ENCODE results near the gene CHMP5. TPM values are rescaled to one million over a fixed set of nuclear protein-coding genes. Genes with fewer than 3 reads are reported as not detected.
A peak's percentile ranks its signal among the peaks of the same experiment; 100 is the strongest.

Gene CHMP5
- polyA plus RNA-seq, 2 of the 4 experiments (the other 2 are of a cell fraction), result 108 to 187 TPM

- TF ChIP-seq CTCF (IDR thresholded peaks at IDR 0.05) (peak; percentile 97), RNF2 (IDR thresholded peaks at IDR 0.05; ENCODE audit: borderline replicate concordance, low read depth) (no peak), FOSL2 (IDR thresholded peaks at IDR 0.05) (peak; percentile 94), FOSL2 (CRISPR knock-in tag; IDR thresholded peaks at IDR 0.05) (peak; percentile 97), CHD2 (IDR thresholded peaks at IDR 0.05; ENCODE audit: low read length, partially characterized antibody) (no peak), KDM1A (IDR thresholded peaks at IDR 0.05; ENCODE audit: low read depth) (no peak), ZSCAN20 (CRISPR knock-in tag; IDR thresholded peaks at IDR 0.05) (no peak), PHF8 (IDR thresholded peaks at IDR 0.05; ENCODE audit: borderline replicate concordance, low read depth) (no peak), NR3C1 (IDR thresholded peaks at IDR 0.05) (no peak), ZNF302 (CRISPR knock-in tag; IDR thresholded peaks at IDR 0.05) (no peak), NPAS2 (CRISPR knock-in tag; IDR thresholded peaks at IDR 0.05; ENCODE audit: borderline replicate concordance) (no peak), CBX8 (IDR thresholded peaks at IDR 0.05) (no peak), BHLHE40 (IDR thresholded peaks at IDR 0.05; ENCODE audit: low read depth, low read length) (no peak), EP300 (IDR thresholded peaks at IDR 0.05) (peak; percentile 82 to 84; a peak in 2 of 5 replicates), SMC3 (IDR thresholded peaks at IDR 0.05) (peak; percentile 95), POLR2A (IDR thresholded peaks at IDR 0.05; ENCODE audit: low read length) (no peak), CHD4 (IDR thresholded peaks at IDR 0.05; ENCODE audit: borderline replicate concordance) (no peak), EHMT2 (IDR thresholded peaks at IDR 0.05; ENCODE audit: low read depth) (no peak), CBX2 (IDR thresholded peaks at IDR 0.05; ENCODE audit: borderline replicate concordance, low read depth) (no peak), EHF (CRISPR knock-in tag; IDR thresholded peaks at IDR 0.05) (peak; percentile 35; the same call in 1 of the 2 replicates), HOXA7 (CRISPR knock-in tag; IDR thresholded peaks at IDR 0.05) (no peak), FOSB (CRISPR knock-in tag; IDR thresholded peaks at IDR 0.05) (no peak), RAD21 (conservative IDR thresholded peaks at IDR 0.05 in 1 of 2, IDR thresholded peaks at IDR 0.05 in 1 of 2) (peak; percentile 97 to 99), HDAC2 (IDR thresholded peaks at IDR 0.05) (no peak), NFE2L2 (conservative IDR thresholded peaks at IDR 0.05; ENCODE audit: low read length) (no peak), JUN (IDR thresholded peaks at IDR 0.05) (peak; percentile 37 to 92; a peak in 4 of 5 replicates), HES2 (IDR thresholded peaks at IDR 0.05) (no peak), HOXB13 (CRISPR knock-in tag; IDR thresholded peaks at IDR 0.05; ENCODE audit: low read depth) (no peak), USF2 (IDR thresholded peaks at IDR 0.05) (peak; percentile 93), ZFP36 (IDR thresholded peaks at IDR 0.05; ENCODE audit: borderline replicate concordance, partially characterized antibody) (no peak), FOXS1 (CRISPR knock-in tag; IDR thresholded peaks at IDR 0.05) (0 out of 2 replicates have a peak, but pooled peaks have one; percentile 4)
- TF ChIP-seq, protein P1, sequence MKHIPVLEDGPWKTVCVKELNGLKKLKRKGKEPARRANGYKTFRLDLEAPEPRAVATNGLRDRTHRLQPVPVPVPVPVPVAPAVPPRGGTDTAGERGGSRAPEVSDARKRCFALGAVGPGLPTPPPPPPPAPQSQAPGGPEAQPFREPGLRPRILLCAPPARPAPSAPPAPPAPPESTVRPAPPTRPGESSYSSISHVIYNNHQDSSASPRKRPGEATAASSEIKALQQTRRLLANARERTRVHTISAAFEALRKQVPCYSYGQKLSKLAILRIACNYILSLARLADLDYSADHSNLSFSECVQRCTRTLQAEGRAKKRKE (CRISPR knock-in tag; IDR thresholded peaks at IDR 0.05; ENCODE audit: low read depth), result 0 out of 2 replicates have a peak, but pooled peaks have one; percentile 48
- TF ChIP-seq, protein P2, sequence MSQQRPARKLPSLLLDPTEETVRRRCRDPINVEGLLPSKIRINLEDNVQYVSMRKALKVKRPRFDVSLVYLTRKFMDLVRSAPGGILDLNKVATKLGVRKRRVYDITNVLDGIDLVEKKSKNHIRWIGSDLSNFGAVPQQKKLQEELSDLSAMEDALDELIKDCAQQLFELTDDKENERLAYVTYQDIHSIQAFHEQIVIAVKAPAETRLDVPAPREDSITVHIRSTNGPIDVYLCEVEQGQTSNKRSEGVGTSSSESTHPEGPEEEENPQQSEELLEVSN (IDR thresholded peaks at IDR 0.05; ENCODE audit: borderline replicate concordance, low read depth), result no peak
- TF ChIP-seq, protein P3, sequence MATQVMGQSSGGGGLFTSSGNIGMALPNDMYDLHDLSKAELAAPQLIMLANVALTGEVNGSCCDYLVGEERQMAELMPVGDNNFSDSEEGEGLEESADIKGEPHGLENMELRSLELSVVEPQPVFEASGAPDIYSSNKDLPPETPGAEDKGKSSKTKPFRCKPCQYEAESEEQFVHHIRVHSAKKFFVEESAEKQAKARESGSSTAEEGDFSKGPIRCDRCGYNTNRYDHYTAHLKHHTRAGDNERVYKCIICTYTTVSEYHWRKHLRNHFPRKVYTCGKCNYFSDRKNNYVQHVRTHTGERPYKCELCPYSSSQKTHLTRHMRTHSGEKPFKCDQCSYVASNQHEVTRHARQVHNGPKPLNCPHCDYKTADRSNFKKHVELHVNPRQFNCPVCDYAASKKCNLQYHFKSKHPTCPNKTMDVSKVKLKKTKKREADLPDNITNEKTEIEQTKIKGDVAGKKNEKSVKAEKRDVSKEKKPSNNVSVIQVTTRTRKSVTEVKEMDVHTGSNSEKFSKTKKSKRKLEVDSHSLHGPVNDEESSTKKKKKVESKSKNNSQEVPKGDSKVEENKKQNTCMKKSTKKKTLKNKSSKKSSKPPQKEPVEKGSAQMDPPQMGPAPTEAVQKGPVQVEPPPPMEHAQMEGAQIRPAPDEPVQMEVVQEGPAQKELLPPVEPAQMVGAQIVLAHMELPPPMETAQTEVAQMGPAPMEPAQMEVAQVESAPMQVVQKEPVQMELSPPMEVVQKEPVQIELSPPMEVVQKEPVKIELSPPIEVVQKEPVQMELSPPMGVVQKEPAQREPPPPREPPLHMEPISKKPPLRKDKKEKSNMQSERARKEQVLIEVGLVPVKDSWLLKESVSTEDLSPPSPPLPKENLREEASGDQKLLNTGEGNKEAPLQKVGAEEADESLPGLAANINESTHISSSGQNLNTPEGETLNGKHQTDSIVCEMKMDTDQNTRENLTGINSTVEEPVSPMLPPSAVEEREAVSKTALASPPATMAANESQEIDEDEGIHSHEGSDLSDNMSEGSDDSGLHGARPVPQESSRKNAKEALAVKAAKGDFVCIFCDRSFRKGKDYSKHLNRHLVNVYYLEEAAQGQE (IDR thresholded peaks at IDR 0.05), result no peak
These were observed 35.3 kb upstream of the CHMP5 start (continued) for GRCh38 chr9:33229359-33230114.
